GM19452 (cell line): ENCODE results near the gene ALKBH5.
"Not testable (repeated sequence)": the region's sequence is repeated elsewhere in the genome, so short reads cannot be mapped to it uniquely, and the experiment has no call there.

ENCODE experiments used
- ATAC-seq: cut with Tn5 transposase; IDR thresholded peaks from one replicate; pipeline ENCODE4 v1.9.1; 2021; ENCODE audit not compliant: unreplicated experiment

ALKBH5 gene

DNA sequence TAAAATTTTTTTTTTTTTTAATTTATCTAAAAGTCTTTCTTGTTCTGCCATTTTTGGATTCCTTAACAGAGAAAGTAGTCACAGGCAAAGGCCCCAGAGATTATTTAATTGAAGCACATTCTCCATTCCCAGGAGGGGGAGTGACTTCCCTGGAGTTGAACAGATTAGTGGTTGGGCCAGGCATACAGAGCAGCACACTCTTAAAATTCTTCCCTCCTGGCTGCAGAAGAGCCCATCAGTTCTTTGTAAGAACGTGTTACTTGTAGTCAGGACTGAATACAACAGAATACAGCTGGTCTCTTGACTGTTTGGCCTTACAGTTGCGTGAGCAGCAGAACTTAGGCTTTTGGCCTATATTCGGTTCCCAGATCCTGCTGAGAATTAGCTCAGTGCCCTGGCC, 1.8 kb downstream of the ALKBH5 start:
- ATAC-seq, result no peak

DNA sequence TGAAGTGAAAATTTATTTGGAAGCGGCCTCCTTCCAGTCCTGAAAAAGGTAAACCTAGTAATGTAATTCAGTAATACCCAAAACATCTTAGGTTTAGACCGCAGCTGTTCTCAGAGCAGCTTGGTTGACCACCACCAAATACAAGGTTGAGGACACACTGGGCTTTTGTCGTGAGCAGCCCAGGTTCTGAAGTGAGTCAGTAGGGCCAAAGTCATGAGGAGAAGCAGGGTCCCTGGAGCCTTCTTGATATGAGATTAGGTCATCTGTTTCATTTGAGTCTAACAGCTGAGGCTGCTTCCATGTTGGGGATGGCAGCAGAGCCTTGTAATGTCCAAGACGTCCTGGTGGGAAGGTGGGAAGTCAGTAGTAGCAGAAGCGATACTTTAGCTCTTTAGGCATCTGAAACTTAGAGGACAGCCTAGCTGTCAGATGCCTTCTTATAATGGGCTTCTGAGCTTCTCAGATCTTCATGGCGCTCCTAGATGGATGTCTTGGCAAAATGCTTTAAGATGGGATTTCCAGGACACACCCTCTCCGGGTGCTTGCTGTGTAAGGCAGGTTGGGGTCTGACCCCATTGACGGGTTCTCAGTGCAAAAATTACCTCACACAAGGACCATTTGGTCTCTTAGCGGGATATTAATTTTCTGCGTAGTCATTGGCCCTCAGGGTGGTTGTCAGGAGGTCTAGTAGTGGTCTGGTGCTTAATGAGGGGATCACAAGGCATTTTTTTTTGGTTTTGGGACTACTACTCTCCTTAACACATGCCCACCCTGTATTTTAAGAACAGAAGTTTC, 2.4 kb downstream of the ALKBH5 start:
- no peak for ATAC-seq

DNA sequence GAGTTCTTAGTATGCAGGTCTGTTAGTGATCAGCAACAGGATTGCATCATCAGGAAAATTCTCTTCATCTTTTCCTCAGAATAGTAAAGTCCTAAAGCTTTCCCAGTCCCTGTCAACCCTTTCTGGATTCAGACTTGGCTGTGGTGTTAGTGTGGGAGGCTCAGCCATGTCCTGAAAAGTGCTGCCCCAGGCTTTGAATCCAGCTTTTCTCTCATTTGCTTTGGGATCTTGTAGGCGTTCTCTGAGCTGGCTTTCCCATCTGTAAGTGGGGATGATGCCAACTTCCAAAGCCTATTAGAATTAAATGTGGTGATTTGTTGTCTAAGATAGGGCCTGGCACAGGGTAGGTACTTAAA, 3.0 kb downstream of the ALKBH5 start:
- ATAC-seq, result no peak

DNA sequence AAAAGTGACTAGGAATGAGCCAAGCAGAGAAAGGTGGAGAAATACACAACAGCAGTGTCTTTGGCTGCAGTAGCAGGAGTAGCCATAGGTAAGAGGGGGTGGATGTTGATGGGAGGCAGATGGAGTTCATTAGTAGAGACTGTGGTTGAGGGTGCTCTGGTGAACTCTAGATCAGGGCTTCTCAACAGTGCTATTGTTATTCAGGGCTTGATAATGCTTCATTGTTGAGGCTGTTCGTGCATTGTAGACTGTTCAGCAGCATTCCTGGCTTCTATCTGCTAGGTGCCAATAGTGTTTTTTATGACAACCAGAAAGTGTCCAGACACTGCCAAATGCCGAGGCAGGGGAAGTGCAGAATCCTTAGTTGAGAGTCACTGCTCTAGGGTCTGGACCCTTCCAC, 3.6 kb downstream of the ALKBH5 start:
- no peak for ATAC-seq

DNA sequence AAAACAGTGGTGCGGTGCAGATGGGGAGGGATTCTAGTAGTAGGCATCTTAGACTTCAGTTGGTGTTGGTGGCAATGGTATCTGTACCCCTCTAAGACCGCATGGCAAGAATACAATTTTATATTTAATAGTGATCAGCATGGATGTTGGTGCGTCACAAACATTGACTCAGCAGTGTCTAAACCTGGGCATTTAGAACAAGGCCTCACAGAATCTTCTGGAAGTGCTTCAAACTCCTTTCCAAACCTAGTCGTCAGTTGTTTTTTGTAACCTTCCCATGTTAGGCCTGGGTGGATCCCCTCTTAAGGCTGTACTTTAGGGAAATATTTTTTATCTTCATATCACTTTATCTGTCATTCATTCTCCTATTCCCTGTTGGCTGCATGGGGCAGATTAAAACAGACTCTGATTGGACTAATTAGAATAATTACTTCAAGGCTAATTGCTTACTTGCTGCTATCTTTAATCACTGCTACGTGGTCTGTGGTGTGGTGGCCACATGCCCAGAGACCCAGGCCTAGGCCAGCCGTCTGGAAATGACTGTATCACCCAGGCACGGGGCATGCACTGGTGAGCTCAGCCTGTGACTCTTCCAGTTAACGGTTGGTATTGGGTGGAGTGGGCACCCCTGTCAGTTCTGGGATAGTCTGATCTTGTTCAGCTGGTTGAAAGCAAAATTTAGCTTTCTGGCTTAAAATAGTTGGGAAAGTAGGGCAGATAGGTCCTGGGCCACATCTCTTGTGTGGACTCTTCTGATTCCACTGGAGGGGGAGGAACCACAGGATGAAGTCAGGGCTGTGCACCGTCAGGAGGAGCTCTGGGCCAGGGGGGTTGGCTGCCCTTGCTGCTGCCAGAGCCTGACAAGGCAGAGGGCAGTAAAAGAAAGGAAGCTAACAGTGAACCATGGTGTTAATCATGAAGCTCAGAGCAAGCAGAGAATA, 4.5 kb downstream of the ALKBH5 start:
- ATAC-seq, result no peak

DNA sequence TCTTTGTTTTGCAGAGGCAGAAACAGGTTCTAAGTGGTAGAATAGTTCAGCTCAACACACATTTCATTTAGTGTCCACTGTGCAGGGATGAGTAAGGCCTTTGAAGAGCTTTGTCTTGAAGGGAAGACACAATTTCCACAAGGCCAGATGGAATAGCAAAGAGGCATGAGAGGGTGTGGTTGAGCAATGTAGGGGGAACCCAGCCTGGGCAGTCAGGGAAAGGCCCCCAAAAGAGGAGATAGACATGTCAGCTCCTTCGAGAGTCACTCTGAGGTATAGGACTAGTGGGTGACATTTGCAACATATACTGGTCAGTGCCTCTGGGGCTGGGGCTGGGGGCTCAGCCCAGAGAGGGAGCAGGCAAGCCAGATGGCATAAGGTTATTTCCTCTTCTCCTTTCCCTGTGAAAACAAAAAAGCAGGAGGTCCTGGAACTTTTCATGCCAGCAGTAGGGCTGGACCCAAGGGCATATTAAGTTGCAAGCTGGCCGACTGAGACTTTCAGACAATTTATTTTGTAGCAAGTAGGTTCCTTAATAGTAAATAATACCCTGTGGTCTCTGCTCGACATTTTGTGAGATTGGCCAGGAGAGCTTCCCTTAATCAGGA, 7.1 kb downstream of the ALKBH5 start:
- ATAC-seq, result no peak

DNA sequence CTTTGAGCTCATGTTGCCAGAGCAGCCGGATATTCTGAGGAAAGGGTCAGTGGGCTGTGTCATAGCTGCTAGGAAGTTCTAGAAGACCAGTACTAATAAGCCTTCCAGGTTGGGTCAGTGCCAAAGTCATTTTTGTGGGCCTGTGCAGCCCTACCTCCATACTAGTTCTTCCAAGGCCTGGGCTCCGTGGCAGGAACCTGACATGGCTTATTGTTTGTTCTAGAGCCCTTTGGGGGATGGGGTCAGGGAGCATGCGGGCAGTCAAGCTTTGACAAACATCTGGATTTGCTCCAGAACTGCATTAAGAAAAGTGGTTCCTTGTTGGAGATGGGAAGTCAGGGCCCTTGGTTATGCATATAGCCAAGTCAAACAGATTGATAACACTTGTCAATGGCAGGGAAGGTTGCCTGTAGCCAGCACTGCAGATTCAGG, 7.6 kb downstream of the ALKBH5 start:
- ATAC-seq, result no peak

DNA sequence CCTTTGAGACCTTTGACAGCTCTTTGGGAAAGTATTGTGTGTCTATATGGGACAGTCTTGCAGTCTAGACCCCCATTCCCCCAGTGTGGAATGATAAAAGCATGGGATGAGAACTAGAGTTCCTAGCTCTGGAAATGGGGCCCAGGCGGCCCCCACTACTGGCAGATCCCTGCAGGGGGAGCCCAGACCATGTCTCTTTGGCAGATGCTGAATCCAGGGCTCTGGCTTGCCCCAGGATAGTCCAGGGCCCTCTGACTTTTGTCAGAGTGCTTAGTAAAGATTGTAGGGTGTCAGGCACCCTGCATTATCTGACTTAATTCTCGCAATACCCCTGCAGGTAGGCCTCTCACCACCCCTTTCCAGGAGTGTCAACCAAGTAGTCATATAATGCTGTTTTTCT, 8.3 kb downstream of the ALKBH5 start:
- no peak for ATAC-seq

DNA sequence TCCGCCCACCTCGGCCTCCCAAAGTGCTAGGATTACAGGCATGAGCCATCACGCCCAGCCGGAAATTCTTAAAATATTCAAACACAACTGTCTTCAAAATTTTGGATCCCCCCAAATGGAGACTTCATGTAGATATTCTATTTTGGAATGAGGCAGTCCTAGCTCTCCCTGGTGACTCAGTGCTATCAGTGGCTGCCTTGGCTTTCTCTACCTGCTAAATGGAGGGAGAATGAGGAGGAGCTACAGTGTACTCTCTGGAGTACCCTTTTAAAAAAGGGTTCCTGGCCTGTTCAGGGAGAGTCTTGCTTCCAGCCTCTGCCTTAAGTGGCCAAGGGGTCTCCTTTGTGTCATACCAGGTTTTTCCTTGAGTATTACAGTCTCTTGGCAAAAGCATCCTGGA, 10.8 kb downstream of the ALKBH5 start:
- ATAC-seq, result no peak

DNA sequence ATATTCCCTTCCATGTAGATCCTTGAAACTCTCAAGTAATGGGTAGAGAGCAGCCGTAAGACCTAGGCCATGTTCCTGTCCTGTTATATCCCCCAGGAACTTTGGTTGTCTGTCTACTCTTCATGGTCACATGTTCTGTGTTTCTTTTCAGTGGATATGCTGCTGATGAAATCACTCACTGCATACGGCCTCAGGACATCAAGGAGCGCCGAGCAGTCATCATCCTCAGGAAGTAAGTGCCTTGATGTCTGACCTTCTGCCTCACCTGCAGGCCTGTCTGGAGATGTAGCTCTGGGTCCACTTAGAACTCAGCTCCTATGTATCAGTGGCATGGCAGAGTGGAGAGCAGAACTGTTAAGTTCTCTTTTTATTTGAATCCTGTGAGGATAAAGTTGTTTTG, 11.2 kb downstream of the ALKBH5 start:
- no peak for ATAC-seq

DNA sequence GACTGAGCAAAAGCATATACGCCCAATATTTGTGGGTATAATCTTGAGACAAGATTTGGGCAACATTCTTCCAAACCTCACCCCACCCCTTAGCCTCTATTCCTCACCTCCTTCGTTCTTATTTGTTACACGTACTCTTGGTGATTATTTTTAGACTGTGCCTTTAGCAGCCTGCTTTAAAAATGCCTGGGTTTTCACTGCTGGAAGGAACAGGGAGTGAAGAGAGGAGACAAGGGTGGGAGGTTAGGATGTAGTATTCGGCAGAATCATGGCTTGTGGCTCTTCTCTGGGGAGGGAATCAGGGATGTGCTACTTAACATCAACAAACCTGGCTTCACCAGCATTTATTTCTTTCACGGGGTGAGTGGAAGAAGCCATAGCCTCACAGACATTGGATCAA, 11.6 kb downstream of the ALKBH5 start:
- no peak for ATAC-seq

DNA sequence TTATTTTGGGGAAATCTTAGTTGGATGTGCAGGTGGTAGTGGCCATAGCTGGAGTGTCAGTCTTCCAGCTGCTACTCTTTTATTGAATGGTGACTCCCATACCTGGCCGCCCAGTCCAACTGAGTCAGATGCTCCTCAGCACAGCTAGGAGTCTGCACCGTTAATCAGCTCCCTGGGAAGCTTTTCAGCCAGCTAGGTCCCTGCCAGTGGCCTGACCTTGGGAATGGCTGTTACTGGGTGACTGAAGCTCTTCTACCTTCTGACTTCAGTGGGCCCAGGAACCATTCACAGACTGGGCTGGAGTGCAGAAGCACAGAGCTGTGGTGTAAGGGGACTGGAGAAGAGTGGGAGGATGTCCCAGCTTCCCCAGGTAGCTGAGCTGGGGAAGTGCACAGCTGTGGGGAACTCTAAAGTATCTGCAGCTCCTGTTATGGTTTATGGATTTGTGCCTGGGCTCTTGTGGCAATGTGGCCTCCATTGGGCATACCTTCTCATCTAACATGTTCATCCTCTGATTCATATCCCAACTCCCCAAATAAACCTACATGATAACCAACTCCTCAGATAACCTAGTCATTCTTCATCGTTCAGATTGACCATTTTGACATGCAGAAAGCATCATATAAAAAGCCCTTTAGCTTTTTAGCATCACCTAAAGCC, 14.0 kb downstream of the ALKBH5 start:
- ATAC-seq, result no peak

DNA sequence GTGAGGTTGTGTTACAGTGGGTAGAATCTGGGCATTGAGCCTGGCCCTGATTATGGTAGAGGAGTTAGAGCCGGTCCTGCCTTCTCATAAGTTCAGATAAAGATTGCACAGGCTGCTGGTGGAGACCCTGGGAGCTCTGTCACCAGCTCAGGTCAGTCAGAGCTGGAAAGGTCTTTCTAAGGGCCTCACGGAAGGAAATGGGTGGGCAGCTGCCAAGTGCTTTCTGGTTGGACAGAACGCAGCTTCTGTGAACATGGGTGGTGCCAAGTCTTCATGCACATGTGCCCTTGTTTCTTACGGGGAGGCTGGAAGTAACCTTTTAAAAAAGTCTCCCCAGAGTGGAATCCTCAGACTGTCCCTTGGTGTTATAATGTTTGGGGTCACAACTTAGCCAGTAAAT, 14.9 kb downstream of the ALKBH5 start:
- ATAC-seq, result no peak

DNA sequence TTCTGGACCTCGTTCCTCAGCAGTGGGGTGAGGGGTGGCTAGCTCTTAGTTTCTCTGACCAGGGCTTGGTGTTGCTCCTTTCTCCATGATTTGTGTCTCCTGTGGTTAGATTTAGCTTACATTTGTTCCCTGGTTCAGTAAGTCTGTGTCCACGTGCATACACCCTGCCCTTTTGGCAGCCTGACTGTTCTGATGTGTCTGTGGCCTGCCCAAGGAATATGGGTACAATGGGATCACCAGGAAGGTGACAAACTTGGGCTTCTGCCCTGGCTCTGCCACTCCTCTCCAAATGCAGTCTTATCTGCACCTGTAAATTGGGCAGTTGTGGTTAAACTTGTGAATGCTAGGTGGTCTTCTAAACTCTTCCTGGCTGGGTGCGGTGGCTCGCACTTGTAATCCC, 17.5 kb downstream of the ALKBH5 start:
- ATAC-seq, result no peak

DNA sequence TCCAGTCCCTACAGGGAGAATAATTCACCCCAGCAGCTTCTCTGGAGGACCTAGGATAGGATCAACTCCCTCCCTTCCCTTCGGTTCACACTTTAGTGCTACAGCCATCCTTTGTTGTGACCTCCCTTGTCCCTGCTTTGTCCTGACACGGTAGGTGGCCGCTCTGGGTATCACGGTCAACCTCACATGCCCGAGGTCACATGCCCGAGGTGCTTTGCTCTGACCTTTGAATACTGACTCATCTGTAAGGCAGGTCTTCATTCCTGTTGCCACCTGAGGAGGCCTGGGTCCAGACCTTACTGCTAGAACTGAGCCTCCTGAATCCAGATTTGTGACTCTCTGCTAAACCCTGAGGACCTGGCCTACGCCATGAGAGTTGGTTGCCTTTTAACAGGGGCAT, 19.7 kb downstream of the ALKBH5 start:
- no peak for ATAC-seq

DNA sequence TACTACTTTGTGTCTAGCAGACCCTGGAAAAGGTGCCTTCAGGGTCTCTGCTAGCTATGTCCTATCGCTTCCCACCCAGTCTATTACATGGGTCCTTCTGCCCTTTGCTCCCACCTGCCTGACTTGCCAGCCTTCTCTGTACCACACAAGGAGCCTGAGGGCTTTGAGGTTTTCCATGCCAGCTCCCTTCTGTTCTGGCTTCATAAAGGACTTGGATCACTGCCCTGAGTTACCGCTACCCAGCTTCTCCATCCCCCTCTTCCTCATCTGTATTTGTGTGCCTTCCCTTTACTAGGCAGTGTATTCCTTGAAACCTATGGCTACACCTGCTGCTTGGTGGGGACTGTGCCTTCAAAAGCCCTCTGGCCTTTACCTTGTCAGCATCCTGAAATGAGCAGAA, 22.2 kb downstream of the ALKBH5 start:
- no peak for ATAC-seq

DNA sequence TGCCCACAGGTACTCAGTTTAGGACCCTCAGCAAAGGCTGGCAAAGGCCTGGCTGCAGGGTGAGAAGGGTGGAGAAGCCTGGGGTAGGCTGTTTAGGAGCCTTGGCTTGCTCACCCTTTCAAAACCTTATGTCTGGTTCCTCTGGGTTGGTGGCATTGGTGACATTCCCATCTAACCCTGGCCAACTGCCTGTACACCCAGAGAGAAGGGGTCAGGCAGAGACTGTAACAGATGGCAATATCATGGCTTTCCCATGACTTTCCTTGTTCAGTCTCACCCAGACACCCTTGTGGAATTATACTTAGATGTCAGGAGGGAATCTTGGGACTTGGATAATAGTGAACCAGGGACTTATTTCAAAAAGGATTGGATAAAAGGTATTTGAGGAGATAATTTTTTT, 23.3 kb downstream of the ALKBH5 start:
- no peak for ATAC-seq

DNA sequence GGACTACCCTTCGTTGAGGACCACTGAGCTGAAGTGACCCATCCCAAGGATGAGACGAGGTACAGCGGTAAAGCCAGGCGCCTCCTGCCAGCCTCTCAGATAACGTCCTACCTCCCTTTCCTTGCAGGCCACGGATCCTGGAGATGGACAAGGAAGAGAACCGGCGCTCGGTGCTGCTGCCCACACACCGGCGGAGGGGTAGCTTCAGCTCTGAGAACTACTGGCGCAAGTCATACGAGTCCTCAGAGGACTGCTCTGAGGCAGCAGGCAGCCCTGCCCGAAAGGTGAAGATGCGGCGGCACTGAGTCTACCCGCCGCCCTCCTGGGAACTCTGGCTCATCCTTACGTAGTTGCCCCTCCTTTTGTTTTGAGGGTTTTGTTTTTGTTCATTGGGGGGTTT, 24.5 kb downstream of the ALKBH5 start:
- ATAC-seq, result no peak

DNA sequence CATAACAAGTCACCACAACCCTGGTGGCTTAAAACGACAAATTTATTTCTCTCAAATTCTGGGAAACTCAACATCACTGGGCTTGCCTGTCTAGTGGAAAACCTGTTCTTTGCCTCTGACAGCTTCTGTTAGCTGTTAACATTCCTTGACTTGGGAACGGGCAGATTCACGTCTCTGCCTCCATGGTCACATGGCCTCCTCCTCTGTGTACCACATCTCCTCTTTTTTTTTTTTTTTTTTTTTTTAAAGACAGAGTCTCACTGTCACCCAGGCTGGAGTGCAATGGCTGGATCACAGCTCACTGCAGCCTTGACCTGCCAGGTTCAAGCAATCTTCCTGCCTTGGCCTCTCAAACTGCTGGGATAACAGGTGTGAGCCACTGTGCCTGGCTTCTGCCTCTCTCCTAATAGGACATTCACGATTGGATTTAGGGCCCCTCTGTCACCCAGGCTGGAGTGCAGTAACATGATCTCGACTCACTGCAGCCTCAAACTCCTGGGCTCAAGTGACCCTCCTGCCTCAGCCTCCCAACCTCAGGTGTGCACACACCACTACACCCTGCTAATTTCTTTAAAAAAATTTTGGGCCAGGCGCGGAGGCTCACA, 30.1 kb downstream of the ALKBH5 start:
- no peak for ATAC-seq

DNA sequence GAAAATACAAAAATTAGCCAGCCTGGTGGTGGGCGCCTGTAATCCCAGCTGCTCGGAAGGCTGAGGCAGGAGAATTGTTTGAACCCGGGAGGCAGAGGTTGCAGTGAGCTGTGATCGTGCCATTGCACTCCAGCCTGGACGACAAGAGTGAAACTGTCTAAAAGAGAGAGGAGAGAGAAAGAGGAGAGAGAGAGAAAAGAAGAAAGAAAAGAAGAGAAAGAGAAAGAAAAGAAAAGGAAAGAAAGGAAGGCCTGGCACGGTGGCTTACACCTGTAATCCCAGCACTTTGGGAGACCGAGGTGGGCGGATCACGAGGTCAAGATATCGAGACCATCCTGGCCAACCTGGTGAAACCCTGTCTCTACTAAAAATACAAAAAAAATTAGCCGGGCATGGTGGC, 33.3 kb downstream of the ALKBH5 start:
- not testable (repeated sequence) for ATAC-seq
